Activated naive CD8-positive, alpha-beta T cell (primary cell): ENCODE data around the gene HPS1.

Experiments used
- H3K27ac Mint-ChIP-seq: one replicate; pipeline ENCODE4 v1.8.0; 2021; ENCODE audit warnings: mixed read lengths
- H3K27me3 Mint-ChIP-seq: one replicate; pipeline ENCODE4 v1.8.0; 2021; ENCODE audit warnings: mixed read lengths
- H3K36me3 Mint-ChIP-seq: one replicate; pipeline ENCODE4 v1.8.0; 2021; ENCODE audit warnings: mixed read lengths
- H3K4me1 Mint-ChIP-seq: one replicate; pipeline ENCODE4 v1.8.0; 2021; ENCODE audit warnings: low read depth, mixed read lengths
- H3K4me3 Mint-ChIP-seq: one replicate; pipeline ENCODE4 v1.8.0; 2021; ENCODE audit warnings: mild to moderate bottlenecking, mixed read lengths
- H3K9me3 Mint-ChIP-seq: one replicate; pipeline ENCODE4 v1.8.0; 2021; ENCODE audit warnings: low read depth, mixed read lengths

HPS1 gene

GRCh38 chr10:98446661-98447221 is at the start of gene HPS1:
Gene HPS1, minus strand, starts transcription at chr10:98446935. Its CDS starts 3,695 bp downstream, at chr10:98443240.
- Mint-ChIP-seq H3K27ac (peak within 1 kb of the TSS; percentile 89), H3K36me3 (peaks cover 6% of the 10 kb centered on the region), H3K27me3 (no peaks in the 10 kb centered on the region), H3K9me3 (no peaks in the 10 kb centered on the region), H3K4me1 (peaks cover 40% of the 10 kb centered on the region), H3K4me3 (peak within 1 kb of the TSS; percentile 92)

DNA sequence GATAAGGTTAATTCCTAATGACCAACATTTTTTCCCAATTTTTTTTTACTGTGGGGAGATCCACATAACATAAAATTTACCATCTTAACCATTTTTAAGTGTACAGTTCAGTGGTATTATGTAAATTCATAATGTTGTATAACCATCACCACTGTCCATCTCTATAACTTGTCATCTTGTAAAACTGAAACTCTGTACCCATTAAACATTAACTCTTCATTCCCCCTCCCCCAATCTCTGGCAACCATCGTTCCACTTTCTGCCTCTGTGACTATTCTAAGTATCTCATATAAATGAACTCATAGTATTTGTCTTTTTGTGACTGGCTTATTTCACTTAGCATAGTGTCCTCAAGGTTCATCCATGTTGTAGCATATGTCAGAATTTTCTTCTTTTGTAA is 46.0 kb upstream of the HPS1 start:
- H3K9me3 Mint-ChIP-seq = peaks cover 18% of the 10 kb centered on the region
- H3K4me1 Mint-ChIP-seq = no peaks in the 10 kb centered on the region
- H3K27me3 Mint-ChIP-seq = peaks cover 6% of the 10 kb centered on the region
- no peak overlapping the region for H3K4me3 Mint-ChIP-seq
- no peaks in the 10 kb centered on the region for H3K36me3 Mint-ChIP-seq
- H3K27ac Mint-ChIP-seq = no peak overlapping the region

DNA sequence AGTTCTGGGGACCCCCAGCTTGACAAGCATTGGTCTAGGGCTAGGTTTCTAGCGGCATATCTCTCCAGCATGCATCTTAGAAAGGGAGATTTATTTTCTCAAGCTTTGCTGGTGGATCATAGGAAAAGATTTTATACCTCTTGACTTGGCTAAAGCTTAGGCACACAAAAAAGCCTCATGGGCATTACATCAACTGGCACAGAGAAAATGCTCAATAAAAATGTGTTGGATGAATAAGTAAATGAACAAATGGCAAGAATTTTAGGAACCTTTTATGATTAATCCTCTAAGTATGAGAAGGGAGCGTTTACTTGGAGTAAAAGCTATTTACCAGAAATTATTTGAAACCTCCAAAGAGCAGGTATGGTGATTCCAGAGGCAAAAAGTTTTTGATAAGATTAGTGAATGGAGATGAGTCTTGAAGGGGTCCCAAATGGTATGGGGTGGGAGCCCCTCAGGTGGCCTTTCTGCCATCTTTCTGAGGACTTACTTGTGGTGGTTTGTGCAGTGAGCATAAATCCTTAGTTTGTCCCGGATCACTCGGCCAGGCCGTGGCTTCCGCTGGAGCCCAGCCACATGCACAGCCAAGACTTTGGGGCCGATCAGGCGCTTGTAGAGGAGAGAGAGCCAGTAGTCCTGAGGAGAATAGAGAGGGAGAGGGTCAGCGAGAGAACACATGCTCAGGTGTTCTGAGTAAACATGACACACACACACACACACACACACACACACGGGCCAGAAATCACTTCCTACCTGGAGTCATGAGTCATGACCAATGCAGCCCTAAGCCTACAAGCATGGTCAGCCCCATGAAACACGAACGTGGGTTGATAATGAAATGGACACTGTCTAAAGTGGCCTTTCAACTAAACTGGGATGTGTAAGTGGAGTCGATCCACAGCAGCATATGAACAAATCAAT is 43.1 kb upstream of the HPS1 start:
- Mint-ChIP-seq H3K27ac (no peak overlapping the region), H3K36me3 (no peaks in the 10 kb centered on the region), H3K4me1 (no peaks in the 10 kb centered on the region), H3K4me3 (no peak overlapping the region), H3K9me3 (peaks cover 5% of the 10 kb centered on the region), H3K27me3 (peaks cover 8% of the 10 kb centered on the region)

GRCh38 chr10:98488669-98489430 is 42.1 kb upstream of the HPS1 start:
- no peak overlapping the region for H3K4me3 Mint-ChIP-seq
- H3K4me1 Mint-ChIP-seq = no peaks in the 10 kb centered on the region
- H3K27ac Mint-ChIP-seq = no peak overlapping the region
- peaks cover 5% of the 10 kb centered on the region for H3K27me3 Mint-ChIP-seq
- no peaks in the 10 kb centered on the region for H3K36me3 Mint-ChIP-seq
- H3K9me3 Mint-ChIP-seq = peaks cover under 1% of the 10 kb centered on the region

- Mint-ChIP-seq H3K9me3 (no peaks in the 10 kb centered on the region), H3K27ac (no peak overlapping the region), H3K4me3 (no peak overlapping the region), H3K27me3 (peaks cover 5% of the 10 kb centered on the region), H3K36me3 (no peaks in the 10 kb centered on the region), H3K4me1 (peaks cover under 1% of the 10 kb centered on the region)
Measured at GRCh38 chr10:98487649-98488048, 40.9 kb upstream of the HPS1 start.

- no peaks in the 10 kb centered on the region for H3K9me3 Mint-ChIP-seq
- peaks cover 5% of the 10 kb centered on the region for H3K27me3 Mint-ChIP-seq
- peaks cover 5% of the 10 kb centered on the region for H3K4me1 Mint-ChIP-seq
- no peak overlapping the region for H3K27ac Mint-ChIP-seq
- H3K36me3 Mint-ChIP-seq = no peaks in the 10 kb centered on the region
- H3K4me3 Mint-ChIP-seq = no peak overlapping the region
Measured at GRCh38 chr10:98486421-98486820, 39.7 kb upstream of the HPS1 start.

DNA sequence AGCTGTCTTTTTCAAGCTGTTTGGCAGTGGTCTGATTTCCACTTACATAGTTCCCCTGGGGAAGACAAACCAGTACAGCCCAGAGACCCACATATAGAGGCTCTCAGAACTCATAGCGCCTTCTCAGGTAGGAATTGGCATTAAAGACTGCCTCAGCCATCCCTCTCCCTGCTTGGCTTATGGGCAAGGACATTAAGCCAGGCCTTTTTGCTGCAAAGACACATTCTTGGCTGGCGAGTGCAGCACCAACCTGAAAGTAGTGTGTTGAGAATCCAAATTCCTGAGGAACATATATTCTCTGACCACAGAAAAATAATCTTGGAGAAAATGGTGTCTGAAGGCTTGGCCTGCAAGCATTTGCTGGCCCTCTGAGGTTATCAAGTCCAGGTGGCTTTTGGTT is 39.2 kb upstream of the HPS1 start:
- peaks cover 5% of the 10 kb centered on the region for H3K4me1 Mint-ChIP-seq
- no peaks in the 10 kb centered on the region for H3K36me3 Mint-ChIP-seq
- peaks cover 5% of the 10 kb centered on the region for H3K27me3 Mint-ChIP-seq
- H3K27ac Mint-ChIP-seq = no peak overlapping the region
- H3K9me3 Mint-ChIP-seq = no peaks in the 10 kb centered on the region
- H3K4me3 Mint-ChIP-seq = no peak overlapping the region

- H3K9me3 Mint-ChIP-seq = no peaks in the 10 kb centered on the region
- H3K36me3 Mint-ChIP-seq = no peaks in the 10 kb centered on the region
- no peak overlapping the region for H3K4me3 Mint-ChIP-seq
- peaks cover 12% of the 10 kb centered on the region for H3K4me1 Mint-ChIP-seq
- H3K27ac Mint-ChIP-seq = no peak overlapping the region
- peaks cover 5% of the 10 kb centered on the region for H3K27me3 Mint-ChIP-seq
Measured at GRCh38 chr10:98483658-98484057, 36.9 kb upstream of the HPS1 start.

DNA sequence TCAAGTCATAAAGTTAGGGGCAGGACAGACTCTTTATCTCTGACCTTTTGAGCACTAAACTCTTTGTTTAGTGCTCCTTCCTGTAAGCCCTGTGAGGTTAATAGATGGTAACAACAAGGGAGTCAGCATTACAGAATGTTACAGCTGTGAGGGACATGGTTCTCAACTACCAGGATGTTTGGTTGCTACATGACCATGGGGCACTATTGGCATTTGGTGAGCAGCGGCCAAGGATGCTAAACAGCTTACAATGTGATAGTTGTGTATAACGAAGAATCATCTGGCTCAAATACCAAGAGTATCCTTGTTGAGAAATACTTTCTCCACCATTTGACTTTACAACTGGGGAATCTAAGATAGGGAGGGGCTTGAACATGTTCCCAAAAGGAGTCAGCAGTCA is 35.4 kb upstream of the HPS1 start:
- no peak overlapping the region for H3K4me3 Mint-ChIP-seq
- H3K9me3 Mint-ChIP-seq = no peaks in the 10 kb centered on the region
- no peak overlapping the region for H3K27ac Mint-ChIP-seq
- no peaks in the 10 kb centered on the region for H3K36me3 Mint-ChIP-seq
- peaks cover 5% of the 10 kb centered on the region for H3K27me3 Mint-ChIP-seq
- peaks cover 15% of the 10 kb centered on the region for H3K4me1 Mint-ChIP-seq

GRCh38 chr10:98481404-98481945 is 34.7 kb upstream of the HPS1 start:
- Mint-ChIP-seq H3K27ac (no peak overlapping the region), H3K36me3 (no peaks in the 10 kb centered on the region), H3K9me3 (no peaks in the 10 kb centered on the region), H3K4me3 (no peak overlapping the region), H3K4me1 (peaks cover 15% of the 10 kb centered on the region), H3K27me3 (peaks cover 5% of the 10 kb centered on the region)

DNA sequence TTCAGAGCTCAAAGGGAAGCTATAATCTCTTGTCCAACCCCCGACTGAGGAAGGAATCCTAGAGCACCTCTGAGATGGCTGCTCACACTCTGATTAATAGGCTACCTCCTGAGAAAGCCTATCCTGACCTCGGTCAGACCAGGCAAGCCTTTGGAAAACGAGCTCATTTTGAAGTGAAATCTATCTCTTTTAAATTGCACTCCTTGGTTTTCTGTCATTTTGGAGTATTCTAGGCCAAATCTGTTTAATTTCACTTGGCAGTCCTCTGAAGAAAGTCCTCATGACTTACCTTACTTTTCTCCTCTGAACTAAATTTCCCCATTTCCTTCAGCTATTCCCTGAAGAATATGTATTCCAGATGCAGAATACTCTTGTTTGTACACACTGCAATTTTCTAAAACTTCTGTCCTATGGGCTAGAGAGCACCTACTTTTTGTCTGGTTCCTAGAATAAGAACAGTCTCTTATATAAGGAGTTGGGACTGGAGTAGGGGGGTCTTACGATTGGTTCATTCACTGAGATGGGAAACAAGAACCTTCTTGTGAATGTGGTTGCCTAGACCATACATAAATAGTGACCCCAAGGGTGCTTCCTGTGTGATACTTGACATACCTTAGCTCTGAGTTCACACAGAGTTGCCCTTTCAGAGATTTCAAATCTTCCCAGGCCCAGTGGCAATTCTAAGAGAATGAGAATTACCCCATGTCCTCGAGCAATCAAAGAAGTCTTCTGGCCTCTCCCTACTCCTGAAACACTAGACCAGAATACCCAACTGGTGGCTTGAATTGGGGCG is 31.9 kb upstream of the HPS1 start:
- Mint-ChIP-seq H3K9me3 (no peaks in the 10 kb centered on the region), H3K36me3 (no peaks in the 10 kb centered on the region), H3K4me1 (peaks cover 15% of the 10 kb centered on the region), H3K27ac (no peak overlapping the region), H3K27me3 (no peaks in the 10 kb centered on the region), H3K4me3 (no peak overlapping the region)

DNA sequence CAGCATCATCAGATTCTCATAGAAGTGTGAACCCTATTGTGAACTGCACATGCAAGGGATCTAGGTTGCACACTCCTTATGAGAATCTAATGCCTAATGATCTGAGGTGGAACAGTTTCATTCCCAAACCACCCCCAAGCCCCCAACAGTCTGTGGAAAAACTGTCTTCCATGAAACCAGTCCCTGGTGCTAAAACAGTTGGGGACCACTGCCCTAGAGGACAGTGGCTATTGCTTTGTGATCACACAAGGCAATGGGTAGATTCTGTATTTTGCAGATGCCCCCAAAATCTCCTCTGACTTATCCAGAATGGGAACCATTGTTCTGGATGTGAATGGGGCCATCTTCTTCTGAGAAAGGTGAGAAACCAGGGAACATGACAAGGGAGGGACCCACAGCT is 31.1 kb upstream of the HPS1 start:
- Mint-ChIP-seq H3K27ac (no peak overlapping the region), H3K27me3 (no peaks in the 10 kb centered on the region), H3K4me1 (peaks cover 15% of the 10 kb centered on the region), H3K4me3 (no peak overlapping the region), H3K9me3 (no peaks in the 10 kb centered on the region), H3K36me3 (no peaks in the 10 kb centered on the region)

- Mint-ChIP-seq H3K4me1 (peaks cover 10% of the 10 kb centered on the region), H3K9me3 (no peaks in the 10 kb centered on the region), H3K27me3 (peaks cover 2% of the 10 kb centered on the region), H3K4me3 (no peak overlapping the region), H3K27ac (no peak overlapping the region), H3K36me3 (no peaks in the 10 kb centered on the region)
Measured at GRCh38 chr10:98474628-98475027, 27.9 kb upstream of the HPS1 start.

- Mint-ChIP-seq H3K9me3 (no peaks in the 10 kb centered on the region), H3K27me3 (peaks cover 2% of the 10 kb centered on the region), H3K27ac (no peak overlapping the region), H3K4me3 (no peak overlapping the region), H3K36me3 (no peaks in the 10 kb centered on the region), H3K4me1 (peaks cover 2% of the 10 kb centered on the region)
Measured at GRCh38 chr10:98472196-98472595, 25.5 kb upstream of the HPS1 start.
